ENCODE data around the gene TEX10.

TEX10 gene

DNA sequence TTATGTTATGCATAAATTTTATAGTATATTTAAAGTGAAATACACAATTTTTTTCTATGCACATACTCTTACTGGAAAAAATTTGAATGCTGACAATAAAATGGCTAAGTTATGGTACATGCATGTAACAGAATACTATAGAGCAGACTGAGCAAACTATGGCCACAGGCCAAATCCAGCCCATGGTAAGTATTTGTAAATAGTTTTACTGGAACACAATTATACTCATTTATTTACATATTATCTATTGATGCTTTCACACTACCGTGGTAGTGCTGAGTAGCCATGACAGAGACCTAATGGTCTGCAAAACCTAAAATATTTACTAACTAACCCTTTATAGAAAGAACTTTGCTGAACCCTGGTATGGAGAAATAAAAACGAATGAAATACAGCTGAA is 45.7 kb downstream of the TEX10 start:
- DNase-seq (ENCODE audit: low spot score) = no peak
- TF ChIP-seq, protein P1, sequence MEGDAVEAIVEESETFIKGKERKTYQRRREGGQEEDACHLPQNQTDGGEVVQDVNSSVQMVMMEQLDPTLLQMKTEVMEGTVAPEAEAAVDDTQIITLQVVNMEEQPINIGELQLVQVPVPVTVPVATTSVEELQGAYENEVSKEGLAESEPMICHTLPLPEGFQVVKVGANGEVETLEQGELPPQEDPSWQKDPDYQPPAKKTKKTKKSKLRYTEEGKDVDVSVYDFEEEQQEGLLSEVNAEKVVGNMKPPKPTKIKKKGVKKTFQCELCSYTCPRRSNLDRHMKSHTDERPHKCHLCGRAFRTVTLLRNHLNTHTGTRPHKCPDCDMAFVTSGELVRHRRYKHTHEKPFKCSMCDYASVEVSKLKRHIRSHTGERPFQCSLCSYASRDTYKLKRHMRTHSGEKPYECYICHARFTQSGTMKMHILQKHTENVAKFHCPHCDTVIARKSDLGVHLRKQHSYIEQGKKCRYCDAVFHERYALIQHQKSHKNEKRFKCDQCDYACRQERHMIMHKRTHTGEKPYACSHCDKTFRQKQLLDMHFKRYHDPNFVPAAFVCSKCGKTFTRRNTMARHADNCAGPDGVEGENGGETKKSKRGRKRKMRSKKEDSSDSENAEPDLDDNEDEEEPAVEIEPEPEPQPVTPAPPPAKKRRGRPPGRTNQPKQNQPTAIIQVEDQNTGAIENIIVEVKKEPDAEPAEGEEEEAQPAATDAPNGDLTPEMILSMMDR (IDR thresholded peaks at IDR 0.05; ENCODE audit: borderline replicate concordance, control extremely low read depth, extremely low read depth, insufficient read depth, missing control alignments) = no peak
- in situ Hi-C loops (cut with MboI; ENCODE audit: low sequenced_read_pairs, unreplicated experiment) = loop anchor here (25.0 kb wide), 1 partner anchor 1120 kb away; no protein-coding TSS in a partner anchor

GRCh38 chr9:100306283-100306682 is 46.5 kb downstream of the TEX10 start:
- in situ Hi-C loops (cut with MboI; ENCODE audit: low sequenced_read_pairs, unreplicated experiment) = loop anchor here (25.0 kb wide), 1 partner anchor 1119 kb away; no protein-coding TSS in a partner anchor
- no peak for DNase-seq (ENCODE audit: low spot score)
- TF ChIP-seq, protein P1 (IDR thresholded peaks at IDR 0.05; ENCODE audit: borderline replicate concordance, control extremely low read depth, extremely low read depth, insufficient read depth, missing control alignments) = no peak

- TF ChIP-seq, protein P1 (IDR thresholded peaks at IDR 0.05; ENCODE audit: borderline replicate concordance, control extremely low read depth, extremely low read depth, insufficient read depth, missing control alignments) = no peak
- DNase-seq (ENCODE audit: low spot score) = no peak
- in situ Hi-C loops (cut with MboI; ENCODE audit: low sequenced_read_pairs, unreplicated experiment) = loop anchor here (25.0 kb wide), 1 partner anchor 1116 kb away; no protein-coding TSS in a partner anchor
Measured at GRCh38 chr9:100303747-100304146, 49.0 kb downstream of the TEX10 start.

- in situ Hi-C loops (cut with MboI; ENCODE audit: low sequenced_read_pairs, unreplicated experiment) = no loop called here
- TF ChIP-seq, protein P1 (IDR thresholded peaks at IDR 0.05; ENCODE audit: borderline replicate concordance, control extremely low read depth, extremely low read depth, insufficient read depth, missing control alignments) = no peak
- DNase-seq (ENCODE audit: low spot score) = no peak
Measured at GRCh38 chr9:100298378-100298777, 54.4 kb downstream of the TEX10 start.

- DNase-seq (ENCODE audit: low spot score) = no peak
- in situ Hi-C loops (cut with MboI; ENCODE audit: low sequenced_read_pairs, unreplicated experiment) = no loop called here
- TF ChIP-seq, protein P1 (IDR thresholded peaks at IDR 0.05; ENCODE audit: borderline replicate concordance, control extremely low read depth, extremely low read depth, insufficient read depth, missing control alignments) = no peak
Measured at GRCh38 chr9:100296407-100296806, 56.3 kb downstream of the TEX10 start.

DNA sequence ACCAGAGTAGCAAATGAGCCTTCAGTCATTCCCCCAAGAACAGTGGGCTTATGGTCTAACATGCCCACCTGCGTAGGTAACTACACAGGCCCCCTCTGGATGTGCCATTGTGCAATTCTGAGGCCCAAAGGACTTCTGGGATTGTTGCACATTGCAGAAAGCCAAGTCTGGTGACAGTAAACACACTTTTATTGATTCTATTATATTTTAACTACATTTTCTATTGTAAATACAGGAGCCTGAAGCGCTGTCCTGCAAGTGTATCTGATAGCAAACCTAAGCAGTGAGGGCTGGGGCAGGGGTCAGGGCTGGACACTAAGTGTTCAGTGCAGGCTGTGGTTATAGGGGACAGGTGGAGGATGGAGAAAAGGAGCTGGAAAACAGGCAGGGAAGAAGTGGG is 57.5 kb downstream of the TEX10 start:
- in situ Hi-C loops (cut with MboI; ENCODE audit: low sequenced_read_pairs, unreplicated experiment) = no loop called here
- DNase-seq (ENCODE audit: low spot score) = no peak
- TF ChIP-seq, protein P1 (IDR thresholded peaks at IDR 0.05; ENCODE audit: borderline replicate concordance, control extremely low read depth, extremely low read depth, insufficient read depth, missing control alignments) = no peak

All from GM13976 (cell line).